Caco-2 (cell line): ENCODE data around the gene WNK4. TPM values are rescaled to one million over a fixed set of nuclear protein-coding genes. Genes with fewer than 3 reads are reported as not detected.

Experiments used
- BruUV-seq: library from RNA; stranded (reverse); fragments of 400-500 nt; replicated peaks from 2 replicates; lab custom pipeline; 2021; lab: Mats Ljungman, UMichigan
- CTCF ChIA-PET: fragments of 300-600 bp; sonication (Branson Sonifier 250); formaldehyde crosslinking; loops from one replicate; lab custom pipeline; 2022; ENCODE audit warnings: antibody characterized with exemption; lab: Charles Lee
- POLR2A ChIA-PET: fragments of 300-600 bp; sonication (Branson Sonifier 250); formaldehyde crosslinking; loops from one replicate; lab custom pipeline; 2022; ENCODE audit warnings: antibody characterized with exemption; lab: Charles Lee
- DNase-seq, 2 experiments: peaks; one replicate each; pipeline versions ENCODE4 v3.0.0 to v3.0.0-alpha.2; 2020 to 2022
- H3K27me3 ChIP-seq: replicated peaks from 2 replicates; pipeline ENCODE4 v1.6.0; 2011; ENCODE audit warnings: low read length; ENCODE audit not compliant: control insufficient read depth, insufficient read depth
- H3K36me3 ChIP-seq: 2 replicates; pipeline ENCODE4 v1.5.1; 2011; ENCODE audit warnings: low read length; ENCODE audit not compliant: control insufficient read depth, insufficient read depth
- H3K4me1 ChIP-seq: fragments of 250-450 bp; sonication (Bioruptor Pico); 2 replicates; pipeline ENCODE4 v1.5.1; 2020; ENCODE audit warnings: mild to moderate bottlenecking
- H3K4me3 ChIP-seq: 2 replicates; pipeline ENCODE4 v1.5.1; 2011; ENCODE audit warnings: low read depth, mild to moderate bottlenecking, control low read depth, low read length
- H3K9me3 ChIP-seq: fragments of 250-450 bp; sonication (Bioruptor Pico); 2 replicates; pipeline ENCODE4 v1.5.1; 2020; ENCODE audit warnings: mild to moderate bottlenecking, moderate library complexity
- H3K27ac Mint-ChIP-seq: one replicate; pipeline ENCODE4 v1.8.0; 2022; ENCODE audit warnings: mixed read lengths; ENCODE audit not compliant: unreplicated experiment
- H3K27me3 Mint-ChIP-seq: one replicate; pipeline ENCODE4 v1.8.0; 2022; ENCODE audit warnings: mixed read lengths; ENCODE audit not compliant: insufficient read depth, unreplicated experiment
- H3K36me3 Mint-ChIP-seq: one replicate; pipeline ENCODE4 v1.8.0; 2022; ENCODE audit warnings: mild to moderate bottlenecking, mixed read lengths; ENCODE audit not compliant: insufficient read depth, unreplicated experiment
- H3K4me1 Mint-ChIP-seq: one replicate; pipeline ENCODE4 v1.8.0; 2022; ENCODE audit warnings: low read depth, mixed read lengths; ENCODE audit not compliant: unreplicated experiment
- H3K4me3 Mint-ChIP-seq: one replicate; pipeline ENCODE4 v1.8.0; 2022; ENCODE audit warnings: mild to moderate bottlenecking, moderate library complexity, mixed read lengths; ENCODE audit not compliant: unreplicated experiment
- H3K9me3 Mint-ChIP-seq: one replicate; pipeline ENCODE4 v1.8.0; 2022; ENCODE audit warnings: mixed read lengths; ENCODE audit not compliant: unreplicated experiment
- CTCF ChIP-seq, 2 experiments: fragments of 200-600 bp in 1 of 2; IDR thresholded peaks; 1 replicate in 1 of 2; 2 replicates in 1 of 2; pipeline versions ENCODE4 v1.5.1 to v1.8.0; 2011 to 2022; ENCODE audit warnings: antibody characterized with exemption in 1 of 2, control low read depth in 1 of 2, inconsistent platforms in 1 of 2, low read depth in 1 of 2, low read length in 1 of 2, mild to moderate bottlenecking in 1 of 2, moderate library complexity in 1 of 2; ENCODE audit not compliant: insufficient read depth in 1 of 2, severe bottlenecking in 1 of 2, unreplicated experiment in 1 of 2
- intact Hi-C: fragments of 100-400 bp; cut with micrococcal nuclease; formaldehyde crosslinking; loops from one replicate; pipeline ENCODE4 v1.10.0; 2022; ENCODE audit not compliant: unreplicated experiment
- total RNA-seq: library from RNA; stranded (reverse); gene quantifications from 2 replicates; pipeline ENCODE4 v1.2.3, GENCODE V29; 2022

Gene WNK4
- total RNA-seq, 1 experiment from 2014 or later, result 4.1 TPM

DNA sequence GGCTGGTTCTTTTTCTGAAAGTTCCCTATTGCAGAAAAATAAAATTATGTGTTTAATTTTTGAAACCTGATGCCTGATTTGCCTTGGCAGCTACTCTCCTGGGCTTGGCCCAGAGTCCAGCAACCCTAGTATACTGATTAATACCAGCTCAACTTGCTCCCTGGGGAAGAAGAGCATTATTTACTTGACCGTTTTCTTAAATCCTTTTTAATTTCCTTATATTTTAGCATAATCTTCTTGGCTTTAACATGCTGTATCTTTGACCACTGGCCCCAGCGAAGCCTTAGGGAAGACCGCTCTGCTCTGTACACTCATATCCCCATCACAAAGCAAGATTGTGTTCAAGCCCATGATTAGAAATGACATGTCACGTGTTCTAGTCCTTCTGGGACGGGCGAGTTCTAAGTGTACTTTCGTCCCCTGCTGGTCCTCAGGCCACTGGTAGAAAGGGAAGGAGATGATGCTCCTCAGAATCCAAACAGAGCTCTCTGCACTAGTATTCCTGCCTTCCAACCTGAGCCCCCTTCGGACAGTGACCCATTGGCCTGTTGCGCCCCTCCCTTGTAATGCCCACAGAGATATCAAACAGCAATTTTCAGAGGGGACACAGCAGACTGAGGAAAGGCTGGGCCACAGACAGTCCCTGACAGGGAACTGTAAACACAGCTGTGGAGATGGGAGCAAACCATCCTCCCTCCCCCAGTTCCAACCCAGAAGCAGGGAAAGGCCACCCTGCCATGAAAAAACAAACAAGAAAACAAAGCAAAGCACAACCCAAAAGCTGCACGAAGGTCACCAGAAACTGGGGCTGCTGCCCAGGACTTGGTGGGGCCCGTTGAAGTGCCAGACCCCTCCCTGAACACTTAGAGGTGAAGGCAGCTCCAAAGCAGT lies 31.3 kb upstream of the WNK4 start:
- Mint-ChIP-seq H3K4me1 (peaks cover 16% of the 10 kb centered on the region), H3K27me3 (peaks cover 6% of the 10 kb centered on the region), H3K9me3 (no peaks in the 10 kb centered on the region), H3K36me3 (peaks cover 13% of the 10 kb centered on the region), H3K4me3 (no peak overlapping the region), H3K27ac (no peak overlapping the region)
- Histone ChIP-seq H3K27me3 (no peaks in the 10 kb centered on the region), H3K36me3 (no peaks in the 10 kb centered on the region), H3K4me1 (0 out of 2 replicates have a peak, but pooled peaks cover under 1% of the 10 kb centered on the region), H3K9me3 (no peaks in the 10 kb centered on the region), H3K4me3 (no peak overlapping the region)
- intact Hi-C loops, result no loop called here
- no peak for TF ChIP-seq CTCF (IDR thresholded peaks at IDR 0.05; ENCODE audit: insufficient read depth in 1 of 2, low read depth in 1 of 2, low read length in 1 of 2, severe bottlenecking in 1 of 2, unreplicated experiment in 1 of 2)
- POLR2A ChIA-PET, result no interaction called here
- no peak for DNase-seq
- BruUV-seq, result no TSS peak
- CTCF ChIA-PET, result interaction anchor here (0.6 to 2.7 kb wide), 3 partner anchors 14 to 267 kb away, joined by 3 to 10 read pairs (median 3); no protein-coding TSS in a partner anchor

- H3K4me3 Mint-ChIP-seq, result no peak overlapping the region
- ChIA-PET CTCF (interaction anchor here (1.5 to 2.7 kb wide), 2 partner anchors 10 to 13 kb away, joined by 4 to 10 read pairs; no protein-coding TSS in a partner anchor), POLR2A (interaction anchor here (1.6 kb wide), 1 partner anchor 13 kb away, joined by 3 read pairs; no protein-coding TSS in a partner anchor)
- Histone ChIP-seq H3K4me1 (no peaks in the 10 kb centered on the region), H3K36me3 (no peaks in the 10 kb centered on the region), H3K27me3 (no peaks in the 10 kb centered on the region), H3K4me3 (no peak overlapping the region), H3K9me3 (no peaks in the 10 kb centered on the region)
- DNase-seq, result no peak
- TF ChIP-seq CTCF (IDR thresholded peaks at IDR 0.05; ENCODE audit: insufficient read depth in 1 of 2, low read depth in 1 of 2, low read length in 1 of 2, severe bottlenecking in 1 of 2, unreplicated experiment in 1 of 2), result no peak
- no peaks in the 10 kb centered on the region for H3K9me3 Mint-ChIP-seq
- BruUV-seq, result no TSS peak
- intact Hi-C loops, result no loop called here
- H3K36me3 Mint-ChIP-seq, result no peaks in the 10 kb centered on the region
- peaks cover 6% of the 10 kb centered on the region for H3K27me3 Mint-ChIP-seq
- no peak overlapping the region for H3K27ac Mint-ChIP-seq
- H3K4me1 Mint-ChIP-seq, result peaks cover 10% of the 10 kb centered on the region
Observed at GRCh38 chr17:42750739-42751344, 29.6 kb upstream of the WNK4 start.

- no peak overlapping the region for H3K27ac Mint-ChIP-seq
Observed at GRCh38 chr17:42751628-42752027, 28.8 kb upstream of the WNK4 start.

More at GRCh38 chr17:42751628-42752027, 28.8 kb upstream of the WNK4 start:
- intact Hi-C loops, result no loop called here
- BruUV-seq, result no TSS peak
- H3K4me1 Mint-ChIP-seq, result peaks cover 10% of the 10 kb centered on the region
- no peaks in the 10 kb centered on the region for H3K36me3 ChIP-seq
- H3K27me3 ChIP-seq, result no peaks in the 10 kb centered on the region
- no peaks in the 10 kb centered on the region for H3K9me3 ChIP-seq
- CTCF ChIA-PET, result interaction anchor here (0.7 kb wide), 1 partner anchor 183 kb away, joined by 4 read pairs; no protein-coding TSS in a partner anchor
- POLR2A ChIA-PET, result interaction anchor here (1.6 kb wide), 1 partner anchor 12 kb away, joined by 3 read pairs; no protein-coding TSS in a partner anchor
- no peak overlapping the region for H3K4me3 Mint-ChIP-seq
- H3K9me3 Mint-ChIP-seq, result no peaks in the 10 kb centered on the region
- no peak for DNase-seq
- no peaks in the 10 kb centered on the region for H3K36me3 Mint-ChIP-seq
- no peaks in the 10 kb centered on the region for H3K4me1 ChIP-seq
- H3K4me3 ChIP-seq, result no peak overlapping the region
- TF ChIP-seq CTCF (IDR thresholded peaks at IDR 0.05; ENCODE audit: insufficient read depth in 1 of 2, low read depth in 1 of 2, low read length in 1 of 2, severe bottlenecking in 1 of 2, unreplicated experiment in 1 of 2), result no peak
- H3K27me3 Mint-ChIP-seq, result peaks cover 6% of the 10 kb centered on the region
